Neural progenitor cell (in vitro differentiated cells): Measurements from ENCODE around the gene NCF2. TPM values are rescaled to one million over a fixed set of nuclear protein-coding genes. Genes with fewer than 3 reads are reported as not detected.

ENCODE experiments used
- DNase-seq: peaks from one replicate; pipeline ENCODE4 v3.0.0-alpha.2; 2016; ENCODE audit warnings: low spot score
- H2AFZ ChIP-seq: fragments of 200-600 bp; sonication (generic); replicated peaks from 2 replicates; pipeline ENCODE4 v1.6.1; 2016; ENCODE audit warnings: antibody characterized with exemption
- H3F3A ChIP-seq: fragments of 200-600 bp; sonication (generic); 2 replicates; pipeline ENCODE4 v1.6.1; 2016; ENCODE audit warnings: antibody characterized with exemption, low read depth
- H3K27ac ChIP-seq: fragments of 200-600 bp; sonication (generic); 2 replicates; pipeline ENCODE4 v1.5.1; 2016; ENCODE audit warnings: mild to moderate bottlenecking
- H3K27me3 ChIP-seq: fragments of 200-600 bp; sonication (generic); 2 replicates; pipeline ENCODE4 v1.6.1; 2016; ENCODE audit warnings: mild to moderate bottlenecking, moderate library complexity
- H3K36me3 ChIP-seq: fragments of 200-600 bp; sonication (generic); 2 replicates; pipeline ENCODE4 v1.5.1; 2016
- H3K4me1 ChIP-seq: fragments of 200-600 bp; sonication (generic); 2 replicates; pipeline ENCODE4 v1.6.1; 2016; ENCODE audit warnings: mixed run types
- H3K4me2 ChIP-seq: fragments of 200-600 bp; sonication (generic); 2 replicates; pipeline ENCODE4 v1.6.1; 2016
- H3K4me3 ChIP-seq: fragments of 200-600 bp; sonication (generic); 2 replicates; pipeline ENCODE4 v1.5.1; 2016
- H3K79me2 ChIP-seq: fragments of 200-600 bp; sonication (generic); 2 replicates; pipeline ENCODE4 v1.6.1; 2016; ENCODE audit warnings: low read depth
- H3K9ac ChIP-seq: fragments of 200-600 bp; sonication (generic); 2 replicates; pipeline ENCODE4 v1.6.1; 2016
- H3K9me3 ChIP-seq: fragments of 200-600 bp; sonication (generic); 2 replicates; pipeline ENCODE4 v1.5.1; 2016; ENCODE audit warnings: low read depth
- H4K20me1 ChIP-seq: fragments of 200-600 bp; sonication (generic); 2 replicates; pipeline ENCODE4 v1.6.1; 2016; ENCODE audit warnings: low read depth
- H3K27ac Mint-ChIP-seq: 3 replicates; pipeline ENCODE4 v1.8.0; 2021; ENCODE audit warnings: mixed read lengths
- H3K27me3 Mint-ChIP-seq: 2 replicates; pipeline ENCODE4 v1.8.0; 2022; ENCODE audit warnings: low read depth, mild to moderate bottlenecking, inconsistent platforms, moderate library complexity, mixed read lengths; ENCODE audit not compliant: insufficient read depth
- H3K36me3 Mint-ChIP-seq: 3 replicates; pipeline ENCODE4 v1.8.0; 2021; ENCODE audit warnings: mixed read lengths
- H3K4me1 Mint-ChIP-seq: 3 replicates; pipeline ENCODE4 v1.8.0; 2021; ENCODE audit warnings: mixed read lengths
- H3K4me3 Mint-ChIP-seq: 3 replicates; pipeline ENCODE4 v1.8.0; 2021; ENCODE audit warnings: mild to moderate bottlenecking, moderate library complexity, mixed read lengths
- H3K9me3 Mint-ChIP-seq: 3 replicates; pipeline ENCODE4 v1.8.0; 2020; ENCODE audit warnings: mixed read lengths
- EZH2 ChIP-seq: fragments of 200-600 bp; sonication (generic); IDR thresholded peaks from 2 replicates; pipeline ENCODE4 v1.6.1; 2017; ENCODE audit warnings: antibody characterized with exemption, mild to moderate bottlenecking, moderate library complexity
- EZH2phosphoT487 ChIP-seq: fragments of 200-600 bp; sonication (generic); IDR thresholded peaks from 2 replicates; pipeline ENCODE4 v1.6.1; 2017; ENCODE audit warnings: antibody characterized with exemption
- total RNA-seq: library from RNA; depleted of rRNA; stranded (reverse); fragments of >200 nt; gene quantifications from 2 replicates; pipeline ENCODE4 v1.2.3, GENCODE V29; 2015; ENCODE audit warnings: low replicate concordance
- TF ChIP-seq, protein P1 (sequence below): fragments of 200-600 bp; sonication (generic); IDR thresholded peaks from 2 replicates; pipeline ENCODE4 v1.5.1; 2017; ENCODE audit warnings: antibody characterized with exemption, mild to moderate bottlenecking

Gene NCF2
- total RNA-seq, 1 donor from 2014 or later = not detected

- Histone ChIP-seq H3F3A (no peaks in the 10 kb centered on the region), H3K4me2 (no peak overlapping the region), H3K4me1 (no peaks in the 10 kb centered on the region), H3K9me3 (no peaks in the 10 kb centered on the region), H2AFZ (no peak overlapping the region), H3K4me3 (no peak overlapping the region), H3K79me2 (no peaks in the 10 kb centered on the region), H4K20me1 (no peaks in the 10 kb centered on the region), H3K27ac (no peak overlapping the region), H3K27me3 (no peaks in the 10 kb centered on the region), H3K9ac (no peak overlapping the region), H3K36me3 (no peaks in the 10 kb centered on the region)
- TF ChIP-seq EZH2phosphoT487 (no peak), EZH2 (no peak)
- TF ChIP-seq, protein P1, sequence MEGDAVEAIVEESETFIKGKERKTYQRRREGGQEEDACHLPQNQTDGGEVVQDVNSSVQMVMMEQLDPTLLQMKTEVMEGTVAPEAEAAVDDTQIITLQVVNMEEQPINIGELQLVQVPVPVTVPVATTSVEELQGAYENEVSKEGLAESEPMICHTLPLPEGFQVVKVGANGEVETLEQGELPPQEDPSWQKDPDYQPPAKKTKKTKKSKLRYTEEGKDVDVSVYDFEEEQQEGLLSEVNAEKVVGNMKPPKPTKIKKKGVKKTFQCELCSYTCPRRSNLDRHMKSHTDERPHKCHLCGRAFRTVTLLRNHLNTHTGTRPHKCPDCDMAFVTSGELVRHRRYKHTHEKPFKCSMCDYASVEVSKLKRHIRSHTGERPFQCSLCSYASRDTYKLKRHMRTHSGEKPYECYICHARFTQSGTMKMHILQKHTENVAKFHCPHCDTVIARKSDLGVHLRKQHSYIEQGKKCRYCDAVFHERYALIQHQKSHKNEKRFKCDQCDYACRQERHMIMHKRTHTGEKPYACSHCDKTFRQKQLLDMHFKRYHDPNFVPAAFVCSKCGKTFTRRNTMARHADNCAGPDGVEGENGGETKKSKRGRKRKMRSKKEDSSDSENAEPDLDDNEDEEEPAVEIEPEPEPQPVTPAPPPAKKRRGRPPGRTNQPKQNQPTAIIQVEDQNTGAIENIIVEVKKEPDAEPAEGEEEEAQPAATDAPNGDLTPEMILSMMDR = no peak
- Mint-ChIP-seq H3K4me1 (no peaks in the 10 kb centered on the region), H3K9me3 (no peaks in the 10 kb centered on the region), H3K27ac (no peak overlapping the region), H3K36me3 (no peaks in the 10 kb centered on the region), H3K27me3 (peaks cover 5% of the 10 kb centered on the region), H3K4me3 (no peak overlapping the region)
- no peak for DNase-seq
These were observed 21.1 kb downstream of the NCF2 start for GRCh38 chr1:183569141-183569540.

DNA sequence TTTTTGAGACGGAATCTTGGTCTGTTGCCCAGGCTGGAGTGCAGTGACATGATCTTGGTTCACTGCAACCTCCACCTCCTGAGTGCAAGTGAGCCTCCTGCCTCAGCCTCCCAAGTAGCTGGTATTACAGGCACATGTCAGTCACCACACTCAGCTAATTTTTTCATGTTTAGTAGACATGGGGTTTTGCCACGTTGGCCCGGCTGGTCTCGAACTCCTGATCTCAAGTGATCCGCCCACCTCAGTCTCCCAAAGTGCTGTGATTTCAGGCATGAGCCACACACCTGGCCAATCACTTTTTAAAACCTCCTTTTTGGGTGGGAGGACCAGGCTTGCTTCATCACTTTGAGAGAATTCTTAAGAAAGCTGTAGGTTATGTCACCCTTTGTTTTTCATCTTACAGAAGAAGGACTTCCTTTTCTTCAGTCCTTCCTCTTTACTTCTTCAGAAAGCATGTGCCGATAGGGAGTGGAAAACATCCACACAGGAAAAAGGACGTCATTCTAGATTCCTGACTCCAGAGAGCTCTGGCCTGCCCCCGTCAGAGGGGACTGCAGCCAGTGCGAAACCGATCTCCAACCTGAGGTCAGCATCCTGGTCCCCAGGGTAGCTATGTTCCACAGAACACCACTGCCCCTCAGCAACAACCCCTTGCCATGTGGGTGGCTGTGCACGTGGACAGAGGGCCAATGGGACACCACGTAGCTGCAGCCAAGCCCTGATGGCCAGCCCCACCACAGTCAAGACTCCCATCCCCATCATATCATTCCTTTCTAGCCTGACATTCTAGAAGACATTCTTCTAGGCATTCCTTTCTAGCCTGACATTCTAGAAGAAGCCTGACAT lies 21.9 kb downstream of the NCF2 start:
- no peak for DNase-seq
- H2AFZ ChIP-seq = no peak overlapping the region
- H4K20me1 ChIP-seq = no peaks in the 10 kb centered on the region
- H3K27ac Mint-ChIP-seq = no peak overlapping the region
- no peaks in the 10 kb centered on the region for H3K4me1 Mint-ChIP-seq
- H3K9me3 ChIP-seq = no peaks in the 10 kb centered on the region
- H3K36me3 ChIP-seq = no peaks in the 10 kb centered on the region
- no peaks in the 10 kb centered on the region for H3K9me3 Mint-ChIP-seq
- H3F3A ChIP-seq = no peaks in the 10 kb centered on the region
- H3K4me2 ChIP-seq = no peak overlapping the region
- H3K4me1 ChIP-seq = no peaks in the 10 kb centered on the region
- H3K4me3 Mint-ChIP-seq = no peak overlapping the region
- H3K27ac ChIP-seq = no peak overlapping the region
- no peaks in the 10 kb centered on the region for H3K79me2 ChIP-seq
- H3K27me3 Mint-ChIP-seq = peaks cover 5% of the 10 kb centered on the region
- no peak overlapping the region for H3K9ac ChIP-seq
- H3K27me3 ChIP-seq = no peaks in the 10 kb centered on the region
- no peak overlapping the region for H3K4me3 ChIP-seq
- no peaks in the 10 kb centered on the region for H3K36me3 Mint-ChIP-seq
- TF ChIP-seq EZH2 = no peak
- TF ChIP-seq EZH2phosphoT487 = no peak
- TF ChIP-seq, protein P1 = no peak

DNA sequence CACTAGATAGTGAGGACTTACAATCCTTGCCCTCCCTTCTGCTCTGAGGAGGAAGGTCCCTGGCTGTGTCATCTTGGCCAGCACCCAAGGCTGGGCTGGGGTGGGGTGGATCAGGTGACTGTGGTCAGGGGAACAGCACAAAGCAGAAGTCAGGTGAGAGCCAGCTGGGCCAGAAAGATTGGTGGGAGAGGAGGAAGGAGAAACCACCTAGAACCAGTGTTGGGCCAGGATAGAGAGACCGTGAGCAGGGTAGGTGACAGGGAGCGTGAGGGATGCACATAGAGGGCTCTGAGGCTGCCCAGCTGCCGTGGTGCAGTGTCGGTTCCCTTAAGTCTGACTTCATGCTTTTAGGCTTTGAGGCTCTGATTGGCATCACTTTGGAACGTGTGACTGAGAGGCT lies 22.7 kb downstream of the NCF2 start:
- Histone ChIP-seq H3K4me1 (no peaks in the 10 kb centered on the region), H3K27ac (no peak overlapping the region), H3K4me2 (no peak overlapping the region), H3F3A (no peaks in the 10 kb centered on the region), H3K79me2 (no peaks in the 10 kb centered on the region), H3K9ac (no peak overlapping the region), H3K4me3 (no peak overlapping the region), H2AFZ (no peak overlapping the region), H4K20me1 (no peaks in the 10 kb centered on the region), H3K36me3 (no peaks in the 10 kb centered on the region), H3K27me3 (no peaks in the 10 kb centered on the region), H3K9me3 (no peaks in the 10 kb centered on the region)
- TF ChIP-seq EZH2phosphoT487 (no peak), EZH2 (no peak)
- TF ChIP-seq, protein P1 = no peak
- Mint-ChIP-seq H3K4me1 (no peaks in the 10 kb centered on the region), H3K36me3 (no peaks in the 10 kb centered on the region), H3K27me3 (peaks cover 5% of the 10 kb centered on the region), H3K9me3 (no peaks in the 10 kb centered on the region), H3K4me3 (no peak overlapping the region), H3K27ac (no peak overlapping the region)
- no peak for DNase-seq
